NCI-H748 (cell line): ENCODE data around the gene MACROD1.

Experiments
- DNase-seq: peaks from one replicate; lab custom pipeline; 2025; ENCODE audit not compliant: unreplicated experiment; lab: John Stamatoyannopoulos, UW

MACROD1 gene

DNA sequence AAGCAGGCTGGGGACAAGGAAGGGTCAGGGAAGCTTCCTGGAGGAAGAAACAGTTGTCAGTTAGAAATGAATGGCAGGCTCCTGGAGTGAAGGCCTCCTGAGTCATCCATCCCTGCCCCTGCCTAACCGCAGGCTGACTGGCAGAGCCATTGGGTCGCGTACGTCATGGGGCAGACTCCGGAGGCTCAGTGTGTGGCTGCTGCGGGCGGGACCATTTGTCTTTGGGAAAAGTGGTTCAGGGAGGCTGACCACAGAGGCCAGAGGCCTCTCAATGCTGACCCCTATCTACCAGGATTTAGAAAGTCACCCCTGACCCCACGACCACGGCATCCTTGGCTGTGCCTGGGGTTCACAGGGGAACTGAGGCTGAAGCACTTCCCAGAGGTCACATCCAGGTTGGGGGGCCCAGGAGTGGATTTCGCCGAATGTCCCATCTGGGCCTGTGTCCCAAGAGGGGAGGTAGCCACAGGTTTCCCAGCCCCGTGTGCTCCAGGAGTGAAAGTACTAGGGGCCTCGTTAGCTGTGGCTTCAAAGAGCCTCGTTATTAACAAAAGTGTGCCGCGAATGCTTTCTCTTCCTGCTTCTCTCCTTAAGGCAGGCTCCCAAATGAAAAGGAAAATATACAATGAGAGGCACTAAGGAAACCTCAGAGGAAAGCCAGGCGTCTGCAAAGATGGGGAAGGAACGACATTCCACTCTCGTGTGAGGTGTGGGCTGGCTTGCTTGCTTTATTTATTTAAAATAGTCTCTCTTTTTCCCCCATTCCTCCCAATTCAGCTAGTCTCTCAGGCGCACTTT is 71.3 kb downstream of the MACROD1 start:
- no peak for DNase-seq

GRCh38 chr11:64093233-64094039 is 72.5 kb downstream of the MACROD1 start:
- DNase-seq = no peak

DNA sequence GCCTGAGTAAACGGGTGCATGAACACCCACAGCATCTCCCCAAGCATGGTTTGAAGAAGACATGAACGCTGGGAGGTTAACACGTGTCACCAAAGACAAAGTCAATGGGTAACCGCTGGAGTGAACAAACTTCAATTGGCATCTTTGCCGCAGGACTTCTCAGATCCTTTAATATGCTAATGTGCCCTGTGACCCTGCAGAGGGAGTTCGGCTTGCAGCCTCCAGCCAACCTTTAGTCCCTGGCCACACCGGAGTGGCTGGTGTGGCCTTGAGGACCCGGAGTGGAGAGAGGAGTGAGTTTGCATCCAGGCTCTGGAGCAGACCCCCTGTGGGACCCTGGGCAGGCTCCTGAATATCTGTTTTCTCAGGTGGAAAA is 73.2 kb downstream of the MACROD1 start:
- DNase-seq = no peak

- no peak for DNase-seq
Observed at GRCh38 chr11:64092111-64092760, 73.7 kb downstream of the MACROD1 start.

DNA sequence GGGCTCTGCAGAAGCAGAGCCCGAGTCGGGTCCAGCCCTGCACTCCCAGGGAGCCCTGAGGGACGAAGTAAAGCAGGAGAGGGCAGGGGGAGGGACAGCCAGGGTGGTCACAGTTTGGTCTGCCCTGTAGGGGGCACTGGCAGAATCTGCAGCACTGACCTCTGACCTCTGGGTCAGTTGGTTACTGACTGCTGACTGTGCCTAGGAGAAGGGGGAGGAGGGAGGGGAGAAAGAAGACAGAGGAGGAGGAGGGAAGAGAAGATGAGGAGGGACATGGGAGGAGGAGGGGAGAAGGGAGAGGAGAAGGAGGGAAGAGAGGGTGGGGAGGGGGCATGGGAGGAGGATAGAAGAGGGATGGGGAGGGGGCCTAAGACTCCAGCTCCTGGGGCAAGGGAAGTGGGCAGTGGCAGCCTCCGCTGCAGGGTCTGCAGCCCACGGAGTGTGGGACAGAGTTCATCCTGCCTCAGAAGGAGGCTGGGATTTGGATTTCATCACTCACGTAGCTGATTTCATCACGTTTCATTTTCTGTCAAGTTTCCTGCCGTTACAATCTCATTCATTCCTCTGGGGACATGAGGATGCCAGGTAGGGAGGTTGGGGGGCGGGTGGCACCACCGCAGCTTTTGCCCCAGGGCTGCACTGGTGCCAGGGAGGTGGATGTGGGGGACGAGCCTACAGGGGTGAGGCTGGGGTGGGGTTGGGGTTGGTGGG is 75.0 kb downstream of the MACROD1 start:
- no peak for DNase-seq

- DNase-seq = no peak
Observed at GRCh38 chr11:64089915-64090805, 75.8 kb downstream of the MACROD1 start.

GRCh38 chr11:64089493-64089892 is 76.4 kb downstream of the MACROD1 start:
- DNase-seq = no peak

GRCh38 chr11:64089027-64089360 is 76.9 kb downstream of the MACROD1 start:
- no peak for DNase-seq

DNA sequence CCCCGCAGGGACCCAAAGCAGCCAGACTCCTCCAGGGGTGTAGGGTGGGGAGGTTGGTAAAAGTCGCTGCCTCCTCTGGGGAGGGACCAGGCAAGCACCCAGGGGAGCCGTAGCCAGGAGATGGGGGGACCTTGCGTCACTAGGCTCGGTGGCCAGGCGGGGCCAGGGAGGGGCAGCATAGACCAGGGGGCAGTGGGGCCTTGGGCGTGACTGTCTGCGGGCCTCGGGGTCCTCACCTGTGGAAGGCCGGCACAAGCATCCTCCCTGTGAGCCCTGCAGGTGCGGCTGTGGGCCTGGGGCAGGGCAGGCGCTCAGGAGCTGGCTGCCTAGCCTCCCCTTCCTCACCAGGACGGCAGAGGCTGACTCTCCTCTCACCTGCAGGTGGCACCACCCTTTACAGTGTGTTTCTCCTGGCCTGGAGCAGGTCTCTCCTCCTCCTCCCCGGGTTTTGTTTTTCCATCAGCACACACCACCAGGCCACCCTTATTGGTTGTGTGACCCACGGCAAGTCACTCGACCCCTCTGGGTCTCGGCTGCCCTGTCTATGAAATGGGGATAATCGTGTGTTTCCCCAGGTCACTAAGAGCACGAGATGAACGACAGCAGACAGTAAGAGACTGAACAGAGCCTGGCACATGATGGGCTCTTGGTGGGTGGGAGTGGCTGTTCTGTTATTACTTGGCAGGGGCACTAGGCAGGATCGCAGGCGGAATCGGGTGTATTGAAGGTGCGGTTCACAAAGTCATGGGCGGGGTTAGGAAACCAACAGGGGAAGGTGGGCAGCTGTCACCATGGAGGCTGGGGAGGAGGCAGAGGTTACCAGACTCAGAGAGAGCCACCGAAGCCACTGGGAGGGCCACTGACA is 77.5 kb downstream of the MACROD1 start:
- peak; percentile 20 for DNase-seq

DNA sequence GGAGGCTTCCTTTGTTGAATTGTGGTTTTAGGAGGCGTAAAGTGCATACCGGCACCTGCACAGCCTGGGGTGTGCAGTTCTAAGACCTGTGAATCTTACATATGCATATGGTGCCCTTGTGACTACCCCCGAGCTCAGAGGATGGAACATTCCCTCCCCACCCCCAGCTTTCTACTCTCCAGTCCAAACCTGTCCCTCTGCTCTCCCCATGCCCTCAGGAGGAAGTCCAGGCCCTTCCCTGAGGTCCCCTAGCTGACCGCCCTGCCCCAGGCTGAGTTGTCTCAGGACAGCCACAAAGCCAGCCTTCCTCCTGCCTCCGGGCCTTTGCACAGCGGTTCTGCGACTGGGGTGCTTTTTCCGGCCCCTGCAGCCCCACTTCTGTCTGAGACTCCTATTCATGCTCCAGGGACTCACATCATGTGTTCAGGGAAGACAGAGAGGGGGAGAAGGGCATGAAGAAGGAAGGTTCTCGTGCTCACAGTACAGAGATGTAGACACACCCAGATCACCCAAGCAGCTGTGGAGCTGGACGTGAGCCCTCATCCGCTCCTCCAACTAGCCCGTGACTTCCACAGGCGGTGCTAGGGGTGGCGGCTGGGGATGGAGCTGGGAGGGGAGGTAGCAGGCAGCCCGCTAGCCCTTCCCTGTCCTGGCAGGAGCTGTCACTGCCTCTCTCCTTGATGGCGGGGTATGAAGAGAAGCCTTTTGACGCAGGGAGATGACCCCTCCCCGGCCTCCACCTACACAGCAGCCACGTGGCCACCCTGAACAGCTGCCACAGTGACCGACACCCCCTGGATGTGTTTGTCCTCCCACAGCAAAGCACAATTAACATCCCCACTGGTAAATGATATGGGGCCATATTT is 79.4 kb downstream of the MACROD1 start:
- peak; percentile 63 for DNase-seq

DNA sequence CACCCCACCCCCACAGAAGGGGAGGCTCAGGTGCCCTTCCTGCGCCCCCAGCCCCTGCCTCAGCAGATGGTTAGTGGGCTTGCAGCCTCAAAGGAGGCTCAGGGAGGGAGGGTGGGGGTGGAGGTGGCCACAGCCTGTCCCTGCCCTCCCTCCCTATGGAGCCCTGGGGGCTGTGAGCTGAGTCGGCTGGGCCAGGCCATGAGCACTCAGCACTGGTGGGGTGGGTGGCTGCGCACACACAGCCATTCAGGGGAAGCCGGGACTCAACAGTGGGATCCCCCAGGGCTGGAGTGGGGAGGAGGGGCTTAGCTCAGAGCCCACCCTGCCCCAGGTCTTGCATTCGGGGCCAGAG is 80.0 kb downstream of the MACROD1 start:
- no peak for DNase-seq

DNA sequence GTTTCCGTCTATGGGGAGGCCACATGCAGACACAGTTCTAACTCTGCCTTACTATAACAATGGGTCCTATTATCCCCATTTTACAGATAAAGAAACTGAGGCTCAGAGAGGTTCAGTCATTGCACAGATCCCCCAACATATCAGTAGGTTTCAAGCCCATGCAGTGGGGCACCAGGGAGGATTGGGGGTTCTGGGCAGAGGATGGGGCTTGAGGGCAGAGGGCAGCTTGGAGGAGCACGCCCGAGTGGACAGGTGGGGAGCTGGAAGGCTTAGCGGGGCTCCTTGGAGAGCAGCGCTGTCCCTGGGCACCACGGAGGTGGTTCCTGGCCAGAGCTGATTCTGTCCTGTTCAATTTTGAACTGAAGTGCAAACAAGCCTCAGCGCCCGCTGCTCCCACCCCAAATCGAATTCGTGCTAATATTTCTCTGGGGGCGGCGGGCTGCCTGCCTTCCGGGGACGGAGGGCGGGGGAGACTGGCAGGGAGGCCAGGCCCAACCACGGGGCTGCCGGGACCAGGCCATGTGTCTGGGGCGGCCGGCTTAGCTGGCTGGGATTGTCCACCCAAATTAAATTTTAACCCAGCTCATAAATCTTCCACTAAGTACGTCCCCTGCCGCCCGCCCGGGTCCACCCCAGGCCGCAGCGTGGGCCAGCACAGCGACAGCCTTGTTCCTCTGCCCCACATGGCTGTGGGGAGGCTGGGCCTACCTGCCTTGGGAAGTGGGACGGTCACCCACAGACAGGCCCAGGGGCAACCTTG is 80.8 kb downstream of the MACROD1 start:
- DNase-seq = no peak

DNA sequence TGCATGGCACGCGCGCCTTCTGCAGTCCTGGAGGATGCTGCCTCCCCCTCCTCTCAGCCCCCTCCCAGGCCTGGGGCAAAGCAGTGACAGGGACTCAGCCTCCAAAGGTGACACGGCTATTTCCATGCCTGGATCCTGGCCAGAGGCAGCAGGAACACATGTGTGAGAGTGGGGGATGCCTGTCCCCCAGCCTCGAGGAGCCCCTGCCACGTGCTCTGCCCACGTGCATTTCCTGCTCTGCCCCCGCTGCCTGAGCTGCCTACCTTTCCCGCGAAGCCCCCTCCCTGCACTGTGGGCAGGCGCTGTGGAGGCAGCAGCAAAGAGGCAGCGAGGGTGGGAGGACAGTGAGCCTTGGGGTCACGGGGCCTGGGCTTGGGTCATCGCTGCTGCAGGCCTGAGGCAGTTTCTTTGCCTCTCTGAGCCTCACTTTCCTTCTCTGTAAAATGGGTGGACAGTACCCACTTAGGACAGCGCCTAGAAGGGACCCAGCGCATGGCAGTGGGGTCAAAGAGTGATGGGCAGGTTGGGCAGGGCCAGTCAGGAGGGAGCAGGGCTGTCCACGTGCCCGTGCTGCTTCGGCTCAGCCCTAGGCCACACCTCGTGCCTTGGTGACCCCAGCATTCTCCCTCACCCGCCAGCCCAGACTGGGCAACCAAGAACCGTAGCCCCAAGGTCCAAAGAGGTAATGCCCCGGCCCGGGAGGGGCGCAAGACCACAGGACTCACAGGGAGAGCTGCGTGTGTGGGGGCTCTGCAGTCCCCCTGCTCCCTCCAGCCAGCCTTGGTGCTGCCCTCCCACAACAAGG is 81.6 kb downstream of the MACROD1 start:
- DNase-seq = no peak

DNA sequence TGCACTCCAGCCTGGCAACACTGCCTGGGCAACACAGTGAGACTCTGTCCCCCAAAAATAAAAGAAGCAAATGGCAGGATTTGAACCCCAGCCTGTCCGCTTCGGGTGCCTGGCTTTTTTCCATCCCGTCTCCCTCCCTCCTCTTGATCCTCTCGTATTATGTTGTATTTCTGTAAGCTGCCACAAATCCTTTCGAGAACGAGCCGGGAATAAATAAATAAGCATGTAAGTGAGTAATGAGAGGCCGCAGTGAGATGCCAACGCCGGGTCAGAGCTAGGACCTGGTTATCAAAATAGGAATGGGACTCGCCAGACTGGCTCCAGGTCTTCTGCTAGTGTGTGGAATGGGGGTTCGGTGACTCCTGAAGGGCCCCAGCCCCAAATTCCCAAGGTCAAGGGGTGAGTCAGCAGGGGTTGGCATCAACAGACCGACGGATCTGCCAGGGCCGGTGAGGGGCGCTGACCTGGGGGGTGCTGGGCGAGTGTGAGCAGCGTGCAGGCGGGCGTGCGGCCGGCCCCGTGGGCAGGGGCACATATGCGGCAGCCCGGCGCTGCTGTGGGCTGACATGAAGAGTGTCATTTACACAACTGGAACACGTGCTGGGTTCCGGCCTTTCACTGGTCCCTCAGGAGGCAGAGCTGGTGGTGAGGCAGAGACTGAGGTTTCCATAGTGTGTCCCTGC is 82.4 kb downstream of the MACROD1 start:
- DNase-seq = no peak

GRCh38 chr11:64081745-64082442 is 84.0 kb downstream of the MACROD1 start:
- peak; percentile 97 for DNase-seq

GRCh38 chr11:64080390-64080789 is 85.5 kb downstream of the MACROD1 start:
- DNase-seq = no peak
